Liver (tissue), 3 donors: ENCODE data around the gene C17orf50.

Experiments
- RAD21 ChIP-seq, 2 donors: IDR thresholded peaks; 2 replicates each; pipeline ENCODE4 v1.6.1; 2016; ENCODE audit warnings: antibody characterized with exemption in 2 of 2, mild to moderate bottlenecking in 2 of 2
- TAF1 ChIP-seq: conservative IDR thresholded peaks from 2 replicates; pipeline ENCODE4 v1.6.1; 2016; ENCODE audit warnings: antibody characterized with exemption, mild to moderate bottlenecking
- TF ChIP-seq, protein P1 (sequence below): fragments of 150-350 bp; IDR thresholded peaks from 2 replicates; pipeline ENCODE4 v1.5.1; 2017; ENCODE audit warnings: improper control_type of control experiment, low read depth, low read length; ENCODE audit not compliant: missing input control
- donor health status: healthy.
- donor health status: healthy.

DNA sequence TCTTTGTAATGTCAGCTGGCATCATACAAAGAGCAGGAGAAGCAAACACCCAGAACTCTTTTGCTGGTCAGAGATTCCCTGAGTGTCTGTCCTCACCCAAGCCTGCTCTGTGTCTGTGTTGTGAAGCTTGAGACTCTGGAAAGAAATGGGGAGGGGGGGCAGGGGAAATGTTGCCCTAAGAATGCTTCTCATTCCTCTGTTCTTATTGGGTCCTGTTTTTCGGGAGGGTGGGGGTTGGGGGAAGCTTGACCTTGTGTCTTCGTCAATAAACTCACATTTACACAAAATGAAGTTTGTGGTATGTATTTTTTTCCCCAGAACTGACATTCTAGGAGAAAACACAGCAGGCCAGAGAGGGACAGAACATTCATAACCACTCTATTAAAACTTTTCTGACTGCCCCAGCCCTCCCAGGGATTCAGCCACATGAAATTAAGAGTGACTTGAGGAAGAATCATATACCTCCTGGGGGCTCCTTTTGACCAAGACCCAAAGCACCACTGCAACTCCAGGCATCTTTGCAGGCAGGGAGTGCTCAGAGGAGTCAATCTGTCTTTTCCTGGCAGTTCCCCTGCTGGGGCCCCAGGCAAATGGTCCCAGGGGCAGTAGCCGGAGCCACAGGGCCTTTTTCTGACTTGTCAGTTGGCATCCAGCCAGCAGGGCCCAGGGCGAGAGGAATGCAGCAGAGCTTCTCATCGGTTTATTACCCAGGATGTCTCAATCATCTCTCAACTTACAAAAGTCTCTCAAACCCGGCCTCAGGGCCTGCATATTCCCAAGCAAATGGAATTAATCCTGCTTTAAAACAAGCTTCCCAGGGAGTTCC is 34.3 kb upstream of the C17orf50 start:
- no peak for TF ChIP-seq TAF1
- TF ChIP-seq, protein P1, sequence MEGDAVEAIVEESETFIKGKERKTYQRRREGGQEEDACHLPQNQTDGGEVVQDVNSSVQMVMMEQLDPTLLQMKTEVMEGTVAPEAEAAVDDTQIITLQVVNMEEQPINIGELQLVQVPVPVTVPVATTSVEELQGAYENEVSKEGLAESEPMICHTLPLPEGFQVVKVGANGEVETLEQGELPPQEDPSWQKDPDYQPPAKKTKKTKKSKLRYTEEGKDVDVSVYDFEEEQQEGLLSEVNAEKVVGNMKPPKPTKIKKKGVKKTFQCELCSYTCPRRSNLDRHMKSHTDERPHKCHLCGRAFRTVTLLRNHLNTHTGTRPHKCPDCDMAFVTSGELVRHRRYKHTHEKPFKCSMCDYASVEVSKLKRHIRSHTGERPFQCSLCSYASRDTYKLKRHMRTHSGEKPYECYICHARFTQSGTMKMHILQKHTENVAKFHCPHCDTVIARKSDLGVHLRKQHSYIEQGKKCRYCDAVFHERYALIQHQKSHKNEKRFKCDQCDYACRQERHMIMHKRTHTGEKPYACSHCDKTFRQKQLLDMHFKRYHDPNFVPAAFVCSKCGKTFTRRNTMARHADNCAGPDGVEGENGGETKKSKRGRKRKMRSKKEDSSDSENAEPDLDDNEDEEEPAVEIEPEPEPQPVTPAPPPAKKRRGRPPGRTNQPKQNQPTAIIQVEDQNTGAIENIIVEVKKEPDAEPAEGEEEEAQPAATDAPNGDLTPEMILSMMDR: no peak
- TF ChIP-seq RAD21 (IDR thresholded peaks at IDR 0.05): no peak
